RWPE1 (cell line): Measurements from ENCODE around the gene SPTLC2.

Source experiments
- CTCF ChIA-PET: fragments of 350-600 bp; sonication (Branson Sonifier 250); formaldehyde crosslinking; extraction: SDS; loops from one replicate; lab custom pipeline; 2021; lab: Yijun Ruan, JAX
- POLR2A ChIA-PET: fragments of 400-600 bp; formaldehyde crosslinking; extraction: SDS; loops from one replicate; lab custom pipeline; 2020; ENCODE audit warnings: antibody characterized with exemption; ENCODE audit not compliant: low non-redundant PET; lab: Yijun Ruan, JAX
- DNase-seq: peaks from one replicate; pipeline ENCODE4 v3.0.0; 2012; ENCODE audit warnings: low spot score
- H3K27ac ChIP-seq: fragments of 450-650 bp; 2 replicates; pipeline ENCODE4 v1.5.1; 2017
- CTCF ChIP-seq: fragments of 450-650 bp; conservative IDR thresholded peaks from 2 replicates; pipeline ENCODE4 v1.5.1; 2017; ENCODE audit warnings: low read depth, mild to moderate bottlenecking

Gene SPTLC2

GRCh38 chr14:77523109-77523508 lies 93.3 kb downstream of the SPTLC2 start:
- CTCF ChIA-PET = interaction anchor here (0.5 to 0.7 kb wide), 3 partner anchors 14 to 27 kb away, joined by 3 read pairs; no protein-coding TSS in a partner anchor
- TF ChIP-seq CTCF = no peak
- POLR2A ChIA-PET = no interaction called here
- DNase-seq = no peak
- no peak overlapping the region for H3K27ac ChIP-seq

GRCh38 chr14:77520555-77520954 lies 95.9 kb downstream of the SPTLC2 start:
- ChIA-PET CTCF (no interaction called here), POLR2A (no interaction called here)
- TF ChIP-seq CTCF = no peak
- H3K27ac ChIP-seq = no peak overlapping the region
- DNase-seq = no peak

- no peak for TF ChIP-seq CTCF
- no peak for DNase-seq
- no peak overlapping the region for H3K27ac ChIP-seq
- ChIA-PET CTCF (no interaction called here), POLR2A (no interaction called here)
Observed at GRCh38 chr14:77516126-77516525, 100.3 kb downstream of the SPTLC2 start.

- DNase-seq = no peak
- POLR2A ChIA-PET = no interaction called here
- CTCF ChIA-PET = interaction anchor here (0.7 kb wide), 1 partner anchor 171 kb away, joined by 3 read pairs; no protein-coding TSS in a partner anchor
- no peak for TF ChIP-seq CTCF
- no peak overlapping the region for H3K27ac ChIP-seq
Observed at GRCh38 chr14:77511486-77512162, 104.8 kb downstream of the SPTLC2 start.

- ChIA-PET POLR2A (no interaction called here), CTCF (interaction anchor here (1.0 kb wide), 1 partner anchor 14 kb away, joined by 3 read pairs; no protein-coding TSS in a partner anchor)
- no peak for DNase-seq
- TF ChIP-seq CTCF = no peak
- H3K27ac ChIP-seq = no peak overlapping the region
Observed at GRCh38 chr14:77509366-77509765, 107.1 kb downstream of the SPTLC2 start.

- TF ChIP-seq CTCF = no peak
- no peak for DNase-seq
- CTCF ChIA-PET = interaction anchor here (1.0 kb wide), 1 partner anchor 15 kb away, joined by 3 read pairs; no protein-coding TSS in a partner anchor
- POLR2A ChIA-PET = no interaction called here
- no peak overlapping the region for H3K27ac ChIP-seq
Observed at GRCh38 chr14:77508876-77509275, 107.6 kb downstream of the SPTLC2 start.
